HEK293 (cell line): ENCODE measurements around the gene GPRASP2.

Source experiments
- CTCF ChIA-PET: fragments of 350-600 bp; formaldehyde crosslinking; extraction: SDS; loops from one replicate; lab custom pipeline; 2021; ENCODE audit warnings: antibody characterized with exemption; lab: Yijun Ruan, JAX
- POLR2A ChIA-PET: fragments of 300-600 bp; formaldehyde crosslinking; extraction: SDS; loops from one replicate; lab custom pipeline; 2020; ENCODE audit warnings: antibody characterized with exemption, inconsistent platforms; lab: Yijun Ruan, JAX
- H3K27ac ChIP-seq: fragments of 200-500 bp; sonication (Bioruptor generic); 2 replicates; pipeline ENCODE4 v1.5.1; 2014; ENCODE audit warnings: low read depth, low read length, control low read depth, inconsistent platforms; ENCODE audit errors: extremely low read depth
- H3K36me3 ChIP-seq, 2 experiments: fragments of 200-500 bp in 1 of 2; sonication (Bioruptor generic) in 1 of 2; 1 replicate in 1 of 2; 2 replicates in 1 of 2; pipeline ENCODE4 v1.5.1; 2014 to 2017; ENCODE audit warnings: inconsistent platforms in 2 of 2, low read length in 2 of 2; ENCODE audit not compliant: control insufficient read depth in 2 of 2, insufficient read depth in 1 of 2
- H3K4me1 ChIP-seq: fragments of 200-500 bp; sonication (Bioruptor generic); 2 replicates; pipeline ENCODE4 v1.5.1; 2014; ENCODE audit warnings: mild to moderate bottlenecking, low read length, inconsistent platforms; ENCODE audit not compliant: control insufficient read depth, insufficient read depth
- H3K4me3 ChIP-seq: 2 replicates; pipeline ENCODE4 v1.5.1; 2011; ENCODE audit warnings: low read depth, mild to moderate bottlenecking, control low read depth, low read length, moderate library complexity
- H3K9me3 ChIP-seq: fragments of 200-500 bp; sonication (Bioruptor generic); 2 replicates; pipeline ENCODE4 v1.5.1; 2014; ENCODE audit warnings: low read depth, low read length, inconsistent platforms; ENCODE audit not compliant: control insufficient read depth, insufficient read depth
- EGR2 ChIP-seq: fragments of 450-650 bp; formaldehyde crosslinking; IDR thresholded peaks from 2 replicates; pipeline ENCODE4 v1.5.1; 2016; ENCODE audit warnings: low read depth, missing biosample characterization, missing genetic modification characterization
- GLIS2 ChIP-seq: fragments of 450-650 bp; formaldehyde crosslinking; IDR thresholded peaks from 2 replicates; pipeline ENCODE4 v1.5.1; 2016; ENCODE audit warnings: missing biosample characterization, missing genetic modification characterization
- KLF16 ChIP-seq: fragments of 450-650 bp; formaldehyde crosslinking; IDR thresholded peaks from 2 replicates; pipeline ENCODE4 v1.5.1; 2017; ENCODE audit warnings: missing biosample characterization, missing genetic modification characterization
- OSR2 ChIP-seq: fragments of 450-650 bp; formaldehyde crosslinking; IDR thresholded peaks from 2 replicates; pipeline ENCODE4 v1.5.1; 2016; ENCODE audit warnings: missing biosample characterization, missing genetic modification characterization
- PATZ1 ChIP-seq: fragments of 450-650 bp; formaldehyde crosslinking; IDR thresholded peaks from 2 replicates; pipeline ENCODE4 v1.5.1; 2016; ENCODE audit warnings: missing biosample characterization, missing genetic modification characterization
- PBX3 ChIP-seq: sonication (generic); formaldehyde crosslinking; IDR thresholded peaks from 2 replicates; pipeline ENCODE4 v1.8.1; 2022; ENCODE audit warnings: mild to moderate bottlenecking, moderate library complexity, missing genetic modification reagents
- PRDM10 ChIP-seq: fragments of 450-650 bp; formaldehyde crosslinking; IDR thresholded peaks from 2 replicates; pipeline ENCODE4 v1.5.1; 2016; ENCODE audit warnings: missing biosample characterization, missing genetic modification characterization
- SP2 ChIP-seq: fragments of 450-650 bp; formaldehyde crosslinking; IDR thresholded peaks from 2 replicates; pipeline ENCODE4 v1.5.1; 2016; ENCODE audit warnings: missing biosample characterization, missing genetic modification characterization
- SP3 ChIP-seq: fragments of 450-650 bp; formaldehyde crosslinking; IDR thresholded peaks from 2 replicates; pipeline ENCODE4 v1.5.1; 2016; ENCODE audit warnings: missing biosample characterization, missing genetic modification characterization
- ZBTB20 ChIP-seq: fragments of 450-650 bp; formaldehyde crosslinking; IDR thresholded peaks from 2 replicates; pipeline ENCODE4 v1.5.1; 2016; ENCODE audit warnings: missing biosample characterization, missing genetic modification characterization
- ZBTB26 ChIP-seq: fragments of 450-650 bp; formaldehyde crosslinking; optimal IDR thresholded peaks from 2 replicates; pipeline ENCODE3; 2016; ENCODE audit warnings: missing biosample characterization, mild to moderate bottlenecking, missing genetic modification characterization
- ZBTB48 ChIP-seq: fragments of 450-650 bp; formaldehyde crosslinking; IDR thresholded peaks from 2 replicates; pipeline ENCODE4 v1.5.1; 2016; ENCODE audit warnings: missing biosample characterization, missing genetic modification characterization
- ZBTB8A ChIP-seq: fragments of 450-650 bp; formaldehyde crosslinking; IDR thresholded peaks from 2 replicates; pipeline ENCODE4 v1.5.1; 2016; ENCODE audit warnings: missing biosample characterization, missing genetic modification characterization
- ZFHX2 ChIP-seq: fragments of 450-650 bp; formaldehyde crosslinking; conservative IDR thresholded peaks from 2 replicates; pipeline ENCODE4 v1.5.1; 2016; ENCODE audit warnings: missing biosample characterization, missing genetic modification characterization
- ZNF140 ChIP-seq: fragments of 450-650 bp; formaldehyde crosslinking; IDR thresholded peaks from 2 replicates; pipeline ENCODE4 v1.5.1; 2016; ENCODE audit warnings: missing biosample characterization, missing genetic modification characterization
- ZNF335 ChIP-seq: fragments of 450-650 bp; formaldehyde crosslinking; conservative IDR thresholded peaks from 2 replicates; pipeline ENCODE4 v1.5.1; 2016; ENCODE audit warnings: missing biosample characterization, missing genetic modification characterization
- ZNF398 ChIP-seq: fragments of 450-650 bp; formaldehyde crosslinking; IDR thresholded peaks from 2 replicates; pipeline ENCODE4 v1.5.1; 2017; ENCODE audit warnings: missing biosample characterization, missing genetic modification characterization
- ZNF473 ChIP-seq: fragments of 450-650 bp; formaldehyde crosslinking; IDR thresholded peaks from 2 replicates; pipeline ENCODE4 v1.5.1; 2017; ENCODE audit warnings: missing biosample characterization, missing genetic modification characterization
- ZNF585B ChIP-seq: fragments of 450-650 bp; formaldehyde crosslinking; IDR thresholded peaks from 2 replicates; pipeline ENCODE4 v1.5.1; 2016; ENCODE audit warnings: missing biosample characterization, missing genetic modification characterization
- ZNF654 ChIP-seq: fragments of 450-650 bp; formaldehyde crosslinking; IDR thresholded peaks from 2 replicates; pipeline ENCODE4 v1.5.1; 2016; ENCODE audit warnings: low read depth, missing biosample characterization, missing genetic modification characterization
- ZNF76 ChIP-seq: fragments of 450-650 bp; formaldehyde crosslinking; IDR thresholded peaks from 2 replicates; pipeline ENCODE4; 2016; ENCODE audit warnings: low read depth, missing biosample characterization, missing genetic modification characterization, borderline replicate concordance
- ZNF777 ChIP-seq: fragments of 450-650 bp; formaldehyde crosslinking; IDR thresholded peaks from 2 replicates; pipeline ENCODE4 v1.5.1; 2017; ENCODE audit warnings: missing biosample characterization, missing genetic modification characterization, borderline replicate concordance
- ZNF791 ChIP-seq: fragments of 450-650 bp; formaldehyde crosslinking; IDR thresholded peaks from 2 replicates; pipeline ENCODE4 v1.5.1; 2016; ENCODE audit warnings: missing biosample characterization, missing genetic modification characterization

GPRASP2 gene

GRCh38 chrX:102712216-102712966, at the start of gene GPRASP2:
GPRASP2 (plus strand) TSS chrX:102712448; CDS start chrX:102714870, 2,422 bp downstream.
- Histone ChIP-seq H3K4me3 (peak within 1 kb of the TSS; percentile 69), H3K36me3 (peaks cover 0 to 26% of the 10 kb centered on the region in 2 experiments; a peak in 1 of 3 replicates), H3K9me3 (no peaks in the 10 kb centered on the region), H3K4me1 (no peaks in the 10 kb centered on the region), H3K27ac (peak within 1 kb of the TSS; percentile 65; the same call in 1 of the 2 replicates)
- peak; percentile 73 for TF ChIP-seq ZNF76 (tag by site-specific recombination)
- TF ChIP-seq PBX3 (CRISPR knock-in tag), result 0 out of 2 replicates have a peak, but pooled peaks have one; percentile 63
- TF ChIP-seq ZNF335, result 0 out of 2 replicates have a peak, but pooled peaks have one; percentile 39
- TF ChIP-seq KLF16 (tag by site-specific recombination), result no peak
- peak; percentile 18; the same call in 1 of the 2 replicates for TF ChIP-seq ZNF398 (tag by site-specific recombination)
- peak; percentile 47 for TF ChIP-seq ZBTB26
- TF ChIP-seq GLIS2 (tag by site-specific recombination), result peak; percentile 82
- peak; percentile 63 for TF ChIP-seq EGR2 (tag by site-specific recombination)
- TF ChIP-seq ZFHX2 (tag by site-specific recombination), result peak; percentile 71
- TF ChIP-seq ZNF140, result no peak
- peak; percentile 38; the same call in 1 of the 2 replicates for TF ChIP-seq ZBTB20 (tag by site-specific recombination)
- TF ChIP-seq SP3 (tag by site-specific recombination), result peak; percentile 63
- no peak for TF ChIP-seq ZNF473
- no peak for TF ChIP-seq ZNF654 (tag by site-specific recombination)
- peak; percentile 67 for TF ChIP-seq ZBTB8A (tag by site-specific recombination)
- no peak for TF ChIP-seq ZNF791 (tag by site-specific recombination)
- peak; percentile 10; the same call in 1 of the 2 replicates for TF ChIP-seq ZNF777 (tag by site-specific recombination)
- 0 out of 2 replicates have a peak, but pooled peaks have one; percentile 13 for TF ChIP-seq PATZ1 (tag by site-specific recombination)
- TF ChIP-seq ZNF585B, result no peak
- TF ChIP-seq ZBTB48 (tag by site-specific recombination), result no peak
- peak; percentile 57; the same call in 1 of the 2 replicates for TF ChIP-seq SP2 (tag by site-specific recombination)
- no peak for TF ChIP-seq OSR2
- 0 out of 2 replicates have a peak, but pooled peaks have one; percentile 40 for TF ChIP-seq PRDM10
- ChIA-PET CTCF (no interaction called here), POLR2A (no interaction called here)
